Mucosa of stomach (tissue), 1 donor: ENCODE data around the gene ATF7IP.

Experiments used
- H3K27me3 ChIP-seq: one replicate; pipeline ENCODE4 v1.7.0; 2013; ENCODE audit warnings: mild to moderate bottlenecking, low read length; ENCODE audit not compliant: control insufficient read depth, insufficient read depth
- H3K36me3 ChIP-seq: one replicate; pipeline ENCODE4 v1.7.0; 2013; ENCODE audit warnings: low read length; ENCODE audit not compliant: control insufficient read depth, insufficient read depth
- H3K4me1 ChIP-seq: one replicate; pipeline ENCODE4 v1.7.0; 2013; ENCODE audit warnings: mild to moderate bottlenecking, low read length; ENCODE audit not compliant: control insufficient read depth, insufficient read depth
- H3K4me3 ChIP-seq: one replicate; pipeline ENCODE4 v1.7.0; 2013; ENCODE audit warnings: low read length
- H3K9ac ChIP-seq: one replicate; pipeline ENCODE4 v1.7.0; 2013; ENCODE audit warnings: mild to moderate bottlenecking, low read length, moderate library complexity
- H3K9me3 ChIP-seq: one replicate; pipeline ENCODE4 v1.7.0; 2013; ENCODE audit warnings: mild to moderate bottlenecking, low read length, moderate library complexity; ENCODE audit not compliant: control insufficient read depth
- donor health status: Pancreatic carcinoma.

ATF7IP gene

GRCh38 chr12:14537088-14537487 lies 171.6 kb downstream of the ATF7IP start:
- Histone ChIP-seq H3K4me3 (no peak overlapping the region), H3K4me1 (no peaks in the 10 kb centered on the region), H3K9ac (peak overlapping the region; percentile 42), H3K27me3 (no peaks in the 10 kb centered on the region), H3K36me3 (no peaks in the 10 kb centered on the region), H3K9me3 (no peaks in the 10 kb centered on the region)

GRCh38 chr12:14540801-14541462 lies 175.4 kb downstream of the ATF7IP start:
- H3K4me1 ChIP-seq, result no peaks in the 10 kb centered on the region
- H3K9me3 ChIP-seq, result no peaks in the 10 kb centered on the region
- no peaks in the 10 kb centered on the region for H3K36me3 ChIP-seq
- no peaks in the 10 kb centered on the region for H3K27me3 ChIP-seq
- no peak overlapping the region for H3K4me3 ChIP-seq
- no peak overlapping the region for H3K9ac ChIP-seq

- Histone ChIP-seq H3K36me3 (no peaks in the 10 kb centered on the region), H3K4me3 (no peak overlapping the region), H3K4me1 (no peaks in the 10 kb centered on the region), H3K9ac (no peak overlapping the region), H3K27me3 (no peaks in the 10 kb centered on the region), H3K9me3 (no peaks in the 10 kb centered on the region)
Measured at GRCh38 chr12:14545144-14546124, 180.0 kb downstream of the ATF7IP start.

GRCh38 chr12:14547571-14547970 lies 182.1 kb downstream of the ATF7IP start:
- Histone ChIP-seq H3K4me1 (no peaks in the 10 kb centered on the region), H3K9me3 (no peaks in the 10 kb centered on the region), H3K36me3 (no peaks in the 10 kb centered on the region), H3K27me3 (no peaks in the 10 kb centered on the region), H3K4me3 (no peak overlapping the region), H3K9ac (no peak overlapping the region)

- Histone ChIP-seq H3K36me3 (no peaks in the 10 kb centered on the region), H3K4me3 (no peak overlapping the region), H3K4me1 (peaks cover 5% of the 10 kb centered on the region), H3K9me3 (no peaks in the 10 kb centered on the region), H3K27me3 (no peaks in the 10 kb centered on the region), H3K9ac (no peak overlapping the region)
Measured at GRCh38 chr12:14548609-14549008, 183.1 kb downstream of the ATF7IP start.
